HG02885 (cell line): ENCODE measurements around the gene CEP68.

Experiments
- ATAC-seq: cut with Tn5 transposase; IDR thresholded peaks from one replicate; pipeline ENCODE4 v1.9.1; 2021; ENCODE audit warnings: mild to moderate bottlenecking; ENCODE audit not compliant: unreplicated experiment, poor library complexity

CEP68 gene

DNA sequence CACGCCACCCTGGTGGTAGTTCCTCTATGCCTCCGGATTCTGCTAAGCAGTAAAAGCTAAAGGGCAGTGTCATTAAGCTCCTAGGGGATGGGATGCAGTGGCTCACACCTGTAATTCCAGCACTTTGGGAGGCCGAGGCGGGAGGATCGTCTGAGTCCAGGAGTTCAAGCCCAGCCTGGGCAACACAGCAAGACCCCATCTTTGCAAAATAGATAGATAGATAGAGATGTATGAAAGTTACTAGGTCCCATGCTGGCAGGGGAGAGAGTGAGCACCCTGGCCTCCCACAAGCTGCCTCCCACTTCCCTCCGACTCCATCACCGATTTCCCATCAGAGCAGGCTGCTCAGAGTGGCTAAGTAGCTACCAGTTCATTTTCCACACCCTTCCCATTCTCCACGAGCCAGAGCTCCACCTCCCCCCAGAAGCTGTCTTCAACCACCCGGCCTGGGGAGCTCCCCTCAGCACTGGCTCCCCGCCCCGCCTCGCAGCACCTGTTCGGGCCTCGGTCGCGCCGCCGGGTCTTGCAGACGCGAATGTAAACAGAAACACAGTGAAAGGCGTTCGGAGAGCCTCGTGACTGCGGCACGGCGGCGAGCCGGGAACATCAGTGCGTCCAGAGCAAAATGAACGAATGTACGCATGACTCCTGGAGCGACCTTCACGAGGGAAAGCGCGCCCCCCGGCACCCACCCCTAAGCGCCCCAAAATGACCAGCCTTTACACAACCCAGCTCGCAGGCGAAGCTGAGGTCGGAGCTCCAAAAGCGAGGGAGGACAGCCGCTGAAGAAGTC, 598 bp upstream of the CEP68 start:
- ATAC-seq, result peak; percentile 34

DNA sequence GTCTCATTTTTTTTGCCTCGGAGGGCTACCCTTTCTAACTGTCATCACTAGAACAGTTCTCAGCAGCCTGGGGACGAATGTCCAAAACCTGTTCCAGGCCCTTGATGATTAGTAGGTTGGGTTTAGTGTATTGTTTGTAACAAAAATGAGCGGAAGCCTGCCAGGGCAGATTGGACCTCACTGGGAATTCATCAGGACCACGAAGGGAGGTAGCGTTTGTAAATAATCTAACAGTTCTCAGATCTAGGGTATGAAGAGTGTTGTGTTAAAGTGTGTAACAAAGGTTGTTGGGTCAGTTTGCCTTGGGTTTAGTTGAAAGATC, 799 bp downstream of the CEP68 start:
- ATAC-seq, result no peak

DNA sequence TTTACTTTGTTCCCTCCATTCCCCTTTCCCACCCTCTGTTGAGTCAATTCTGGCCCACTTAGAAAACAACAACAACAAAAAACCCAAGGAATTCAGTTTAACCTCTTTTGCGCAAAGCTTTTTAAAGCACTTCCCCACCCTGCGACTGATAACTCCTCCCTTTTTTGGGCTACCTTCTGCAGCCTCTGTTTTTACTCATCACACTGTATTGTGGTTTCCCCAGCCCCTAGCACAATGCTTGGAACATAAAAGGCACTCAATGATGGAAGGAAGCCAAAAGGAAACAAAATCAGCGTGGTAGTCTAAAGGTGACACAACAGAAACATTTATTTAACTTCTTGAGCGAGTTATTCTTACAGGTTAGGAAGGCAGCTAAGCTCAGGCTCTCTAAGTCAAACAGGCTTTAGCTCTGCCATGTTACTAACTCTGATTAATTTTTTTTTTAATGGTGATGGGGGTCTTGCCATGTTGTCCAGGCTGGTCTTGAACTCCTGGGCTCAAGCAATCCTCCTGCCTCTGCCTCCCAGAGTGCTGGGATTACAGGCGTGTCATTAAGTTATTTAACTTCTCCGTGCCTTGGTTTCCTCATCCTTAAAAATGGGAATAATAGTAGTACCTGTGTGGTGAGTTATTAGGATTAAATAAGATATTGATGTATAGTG, 1.3 kb downstream of the CEP68 start:
- peak; percentile 33 for ATAC-seq

DNA sequence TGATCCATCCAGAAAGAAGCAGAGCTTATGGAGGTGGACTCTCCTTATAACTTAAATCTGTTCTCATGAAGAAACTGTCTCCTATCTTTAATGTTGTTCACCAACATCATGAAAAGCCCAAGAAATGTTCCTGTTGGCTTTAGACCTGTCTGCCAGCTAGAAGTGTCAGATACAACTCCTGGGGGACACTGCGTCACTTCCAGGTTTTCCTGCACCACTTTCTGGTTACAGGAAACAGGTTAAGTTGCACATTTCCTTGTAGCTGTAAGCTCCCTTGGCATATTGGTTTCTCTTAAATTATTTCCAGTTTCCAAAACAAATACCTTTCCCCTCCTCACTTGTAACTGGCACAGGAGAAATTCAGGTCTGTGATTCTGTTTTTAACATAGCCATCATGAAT, 2.9 kb downstream of the CEP68 start:
- no peak for ATAC-seq

DNA sequence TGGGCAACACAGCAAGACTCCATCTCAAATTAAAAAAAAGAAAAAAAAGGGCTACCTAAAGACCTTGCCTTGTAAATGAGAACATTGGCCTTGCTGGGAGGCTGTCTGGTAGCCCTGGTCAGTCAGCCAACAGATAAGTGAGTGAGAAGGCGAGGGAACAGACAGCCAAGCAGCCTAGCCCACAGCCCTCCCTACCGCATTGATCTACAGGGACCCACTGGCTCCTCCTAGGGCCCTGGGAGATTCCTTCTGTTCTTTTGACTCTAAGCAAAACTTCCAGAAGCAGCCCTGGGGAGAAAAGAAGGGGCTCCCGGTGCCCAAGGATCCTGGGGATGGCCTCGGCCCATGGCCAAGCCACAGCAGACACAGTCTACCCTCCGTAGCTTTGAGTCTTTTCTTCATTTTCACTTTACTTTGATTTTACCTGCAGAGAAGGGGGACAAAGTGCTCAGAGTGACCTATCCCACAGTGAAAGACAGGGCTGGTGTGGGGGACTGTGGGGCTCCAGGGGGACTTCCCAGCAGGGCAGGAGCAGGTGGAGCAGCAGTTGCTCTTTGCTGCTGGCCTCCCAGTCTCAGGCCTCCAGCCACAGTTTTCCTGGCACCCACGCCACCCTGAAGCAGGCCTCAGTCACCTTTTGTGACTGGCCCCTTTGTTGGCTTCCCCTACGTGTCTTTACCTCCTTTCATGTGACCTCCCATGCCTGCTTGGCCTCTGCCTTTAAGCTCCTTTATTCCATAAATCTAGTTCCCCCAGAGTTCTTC, 5.1 kb downstream of the CEP68 start:
- no peak for ATAC-seq

DNA sequence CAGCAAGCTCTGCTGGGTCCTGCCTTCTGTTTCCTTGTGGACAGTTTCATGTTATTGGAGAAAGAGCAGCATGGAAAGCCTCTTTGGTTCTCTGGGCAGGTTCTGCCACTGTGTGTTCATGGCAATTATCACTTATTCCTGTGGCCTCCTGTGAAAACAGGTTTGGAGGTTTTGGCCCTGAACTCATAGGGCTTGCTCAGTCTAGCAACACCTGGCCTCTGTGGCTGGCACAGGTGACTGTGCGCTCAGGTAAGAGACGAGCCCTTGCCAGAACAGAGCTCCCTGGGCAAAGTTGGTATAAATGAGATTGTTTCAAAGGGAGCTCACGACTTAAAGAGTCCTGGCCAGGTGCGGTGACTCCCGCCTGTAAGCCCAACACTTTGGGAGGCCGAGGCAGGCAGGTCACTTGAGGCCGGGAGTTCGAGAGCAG, 5.7 kb downstream of the CEP68 start:
- no peak for ATAC-seq

DNA sequence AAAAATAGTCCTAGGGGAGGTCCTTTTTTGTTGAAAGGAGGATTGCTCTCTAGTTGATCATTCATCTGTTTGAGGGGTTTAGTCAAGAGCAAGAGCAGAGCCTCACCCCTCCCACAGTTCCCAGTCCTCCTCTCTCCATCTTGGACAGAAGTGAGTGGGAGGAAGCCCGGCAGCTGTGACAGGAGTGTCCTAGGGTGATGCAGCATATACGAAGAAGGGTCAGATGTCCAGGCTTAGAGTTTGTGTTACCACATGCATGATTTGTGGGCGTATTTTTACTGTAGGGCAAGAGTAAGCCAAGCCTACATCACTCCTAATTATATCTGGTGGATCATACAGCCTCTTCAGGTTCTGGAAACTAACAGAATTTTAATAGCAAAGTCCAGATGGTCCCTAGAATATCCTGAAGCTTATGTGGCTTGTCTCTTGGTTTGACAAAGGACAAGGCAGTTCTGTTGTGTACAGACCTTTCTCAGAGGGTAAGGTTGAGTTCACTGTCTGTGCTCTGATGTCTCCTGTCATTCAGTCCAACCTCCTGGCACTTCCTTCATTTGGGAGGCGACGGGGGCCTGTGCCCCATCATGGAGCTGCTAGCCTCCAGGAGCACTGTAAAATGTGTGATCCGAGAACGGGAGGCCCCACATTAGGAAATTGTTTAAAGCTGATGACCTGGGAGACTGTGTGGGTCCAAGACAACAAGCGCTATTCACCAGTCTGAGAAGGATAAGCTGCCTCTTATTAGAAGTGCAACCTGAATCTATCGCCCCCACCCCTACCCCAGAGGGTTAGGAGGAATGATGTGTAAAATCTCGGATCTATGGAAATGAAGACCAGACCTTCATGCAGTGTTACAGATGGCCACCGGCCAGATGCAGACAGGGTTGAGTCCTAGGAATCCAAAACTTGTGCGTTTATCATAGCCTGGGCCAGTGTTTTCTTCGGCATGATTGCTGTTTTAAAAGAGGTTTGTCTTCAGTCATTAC, 6.9 kb downstream of the CEP68 start:
- no peak for ATAC-seq

DNA sequence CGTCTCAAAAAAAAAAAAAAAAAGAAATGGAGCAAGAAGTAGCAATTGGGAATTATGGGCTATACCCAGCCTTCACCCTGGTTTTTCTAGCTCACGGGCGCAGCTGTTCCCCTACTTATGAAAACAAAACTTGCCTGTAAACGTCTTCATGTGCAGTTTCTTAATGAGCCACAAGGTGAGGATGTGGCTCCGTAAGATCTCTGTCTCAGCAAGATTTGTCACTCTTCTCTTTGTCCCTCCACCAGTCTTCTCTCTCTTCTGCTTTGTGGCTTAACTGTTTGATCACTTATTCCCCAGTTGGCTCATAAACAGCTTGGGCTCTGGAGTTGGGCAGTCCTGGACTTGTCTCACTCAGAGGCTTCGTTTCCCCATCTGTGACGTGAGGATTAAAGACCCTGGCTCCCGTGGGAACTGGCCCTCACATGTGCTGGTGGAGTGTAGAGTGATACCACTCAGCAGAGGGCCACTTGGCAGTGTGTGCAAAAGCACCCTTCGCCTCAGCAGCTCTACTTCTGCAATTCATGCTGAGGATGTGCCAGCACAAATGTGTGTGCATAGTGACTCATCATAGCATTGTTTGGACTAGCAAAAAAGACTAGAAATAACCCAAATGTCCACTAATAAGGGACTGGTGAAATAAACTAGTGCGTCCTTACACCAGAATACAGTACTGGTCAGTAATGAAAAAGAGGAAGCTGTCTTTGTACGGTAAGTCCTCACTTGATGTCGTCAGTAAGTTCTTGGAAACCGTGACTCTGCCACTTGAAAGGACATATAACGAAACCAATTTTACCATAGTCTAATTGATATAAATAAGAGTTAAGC, 8.7 kb downstream of the CEP68 start:
- peak; percentile 84 for ATAC-seq

DNA sequence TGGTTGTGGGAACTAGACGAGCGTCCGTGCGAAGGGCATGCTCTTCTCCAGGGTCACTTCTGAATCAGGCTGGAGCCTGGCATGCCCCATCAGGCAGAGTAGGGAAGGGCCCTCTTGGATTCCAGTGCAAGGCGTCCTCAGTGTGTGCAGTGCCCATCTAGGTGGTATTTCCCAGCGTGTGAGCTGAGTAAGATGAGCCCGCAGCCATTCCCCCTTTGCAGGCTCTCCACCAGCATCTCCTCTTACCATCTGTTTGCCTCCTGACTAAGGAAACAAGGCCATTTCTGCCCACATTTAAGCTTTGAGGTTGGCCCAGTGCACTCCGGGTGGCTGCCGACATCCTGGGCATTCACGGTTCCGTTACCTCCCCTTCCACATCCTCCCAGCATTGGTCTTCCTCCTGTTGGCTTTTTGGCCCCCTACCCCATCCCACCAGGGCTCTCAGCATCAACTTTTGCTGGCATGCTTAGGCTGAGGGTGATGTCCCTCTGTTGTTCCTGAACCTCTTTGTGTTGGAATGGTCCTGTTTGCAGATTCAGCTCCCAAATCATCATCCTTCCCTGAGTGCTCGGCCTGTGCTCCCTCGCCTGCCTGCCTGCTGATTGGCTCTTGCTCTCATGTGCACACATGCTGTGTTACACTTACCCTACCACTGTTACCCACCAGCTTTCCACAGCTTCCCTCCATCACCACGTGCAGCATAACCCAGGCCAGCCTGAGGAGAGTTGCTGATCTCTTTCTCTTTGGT, 11.8 kb downstream of the CEP68 start:
- ATAC-seq, result no peak

DNA sequence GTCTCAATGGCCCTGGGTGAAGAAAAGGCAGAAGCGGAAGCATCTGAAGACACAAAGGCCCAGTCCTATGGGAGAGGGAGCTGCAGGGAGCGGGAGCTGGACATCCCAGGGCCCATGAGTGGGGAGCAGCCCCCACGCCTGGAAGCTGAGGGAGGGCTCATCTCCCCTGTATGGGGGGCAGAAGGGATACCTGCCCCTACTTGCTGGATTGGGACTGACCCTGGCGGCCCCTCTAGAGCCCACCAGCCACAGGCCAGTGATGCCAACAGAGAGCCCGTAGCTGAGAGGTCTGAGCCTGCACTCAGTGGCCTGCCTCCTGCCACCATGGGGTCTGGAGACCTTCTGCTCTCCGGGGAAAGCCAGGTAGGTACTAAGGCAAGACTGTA, 13.2 kb downstream of the CEP68 start:
- no peak for ATAC-seq

DNA sequence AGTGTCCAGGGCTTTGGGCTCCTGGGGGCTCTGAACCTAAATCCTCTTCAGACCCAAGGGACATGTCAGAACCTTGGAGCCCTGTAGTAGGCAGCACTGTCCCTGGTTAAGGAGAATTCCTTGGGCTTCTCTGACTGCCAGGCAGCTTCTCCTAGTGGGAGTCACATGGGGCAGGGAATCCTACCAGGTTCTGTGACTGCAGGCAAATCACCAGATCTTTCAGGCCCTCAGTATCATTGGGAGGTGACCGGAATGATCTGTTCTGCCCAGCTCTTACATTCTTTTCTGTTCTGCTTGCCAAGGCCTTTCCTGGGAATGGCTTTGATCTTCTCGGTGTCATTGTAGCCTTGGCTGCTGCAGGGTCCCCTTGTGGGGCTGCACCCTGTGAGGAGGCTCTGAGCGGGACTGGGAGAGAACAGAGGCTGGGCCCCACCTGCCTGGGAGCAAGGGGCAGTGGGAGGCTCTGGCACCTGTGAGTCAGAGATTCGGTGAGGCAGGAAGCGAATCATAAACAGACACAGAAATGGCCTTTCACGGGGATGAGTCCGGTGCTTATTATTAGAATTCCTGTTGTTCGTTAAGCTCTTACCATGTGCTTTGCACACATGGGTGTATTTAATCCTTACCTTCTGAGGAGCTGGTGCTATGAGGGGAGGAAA, 14.1 kb downstream of the CEP68 start:
- no peak for ATAC-seq

DNA sequence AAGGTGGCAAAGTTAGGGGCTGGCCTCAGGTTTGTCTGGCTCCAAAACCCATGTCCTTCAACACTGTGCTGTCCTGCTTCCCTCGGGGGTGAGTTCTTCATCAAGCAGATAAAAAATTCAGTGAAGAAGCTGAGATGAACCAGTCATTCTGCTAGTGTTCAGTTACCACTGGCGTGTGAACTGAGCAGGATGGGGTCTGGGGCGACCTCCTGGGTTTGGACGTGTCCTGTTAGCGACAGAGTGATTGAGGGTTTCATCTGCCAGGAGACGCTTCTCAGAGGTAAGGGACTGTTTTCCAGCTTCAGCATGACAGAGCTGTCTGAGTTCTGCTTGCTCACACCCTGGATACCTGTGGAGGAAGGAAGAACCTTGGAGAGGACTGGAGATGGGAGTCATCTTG, 14.6 kb downstream of the CEP68 start:
- no peak for ATAC-seq

DNA sequence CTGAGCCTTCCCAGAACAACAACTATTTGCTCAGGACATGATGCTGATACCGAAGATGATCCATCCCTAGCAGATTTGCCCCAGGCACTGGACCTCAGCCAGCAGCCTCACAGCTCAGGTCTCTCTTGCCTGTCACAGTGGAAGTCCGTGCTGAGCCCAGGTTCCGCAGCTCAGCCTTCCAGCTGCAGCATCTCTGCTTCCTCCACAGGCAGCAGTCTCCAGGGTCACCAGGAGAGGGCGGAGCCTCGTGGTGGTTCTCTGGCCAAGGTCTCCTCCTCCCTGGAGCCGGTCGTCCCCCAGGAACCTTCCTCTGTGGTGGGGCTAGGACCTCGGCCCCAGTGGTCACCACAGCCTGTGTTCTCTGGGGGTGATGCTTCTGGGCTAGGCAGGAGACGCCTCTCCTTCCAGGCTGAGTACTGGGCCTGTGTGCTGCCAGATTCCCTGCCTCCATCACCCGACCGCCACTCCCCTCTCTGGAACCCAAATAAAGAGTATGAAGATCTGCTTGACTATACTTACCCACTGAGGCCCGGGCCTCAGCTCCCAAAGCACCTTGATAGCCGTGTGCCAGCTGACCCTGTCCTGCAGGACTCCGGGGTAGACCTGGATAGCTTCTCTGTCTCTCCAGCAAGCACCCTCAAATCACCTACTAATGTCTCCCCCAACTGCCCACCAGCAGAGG, 15.4 kb downstream of the CEP68 start:
- ATAC-seq, result no peak

DNA sequence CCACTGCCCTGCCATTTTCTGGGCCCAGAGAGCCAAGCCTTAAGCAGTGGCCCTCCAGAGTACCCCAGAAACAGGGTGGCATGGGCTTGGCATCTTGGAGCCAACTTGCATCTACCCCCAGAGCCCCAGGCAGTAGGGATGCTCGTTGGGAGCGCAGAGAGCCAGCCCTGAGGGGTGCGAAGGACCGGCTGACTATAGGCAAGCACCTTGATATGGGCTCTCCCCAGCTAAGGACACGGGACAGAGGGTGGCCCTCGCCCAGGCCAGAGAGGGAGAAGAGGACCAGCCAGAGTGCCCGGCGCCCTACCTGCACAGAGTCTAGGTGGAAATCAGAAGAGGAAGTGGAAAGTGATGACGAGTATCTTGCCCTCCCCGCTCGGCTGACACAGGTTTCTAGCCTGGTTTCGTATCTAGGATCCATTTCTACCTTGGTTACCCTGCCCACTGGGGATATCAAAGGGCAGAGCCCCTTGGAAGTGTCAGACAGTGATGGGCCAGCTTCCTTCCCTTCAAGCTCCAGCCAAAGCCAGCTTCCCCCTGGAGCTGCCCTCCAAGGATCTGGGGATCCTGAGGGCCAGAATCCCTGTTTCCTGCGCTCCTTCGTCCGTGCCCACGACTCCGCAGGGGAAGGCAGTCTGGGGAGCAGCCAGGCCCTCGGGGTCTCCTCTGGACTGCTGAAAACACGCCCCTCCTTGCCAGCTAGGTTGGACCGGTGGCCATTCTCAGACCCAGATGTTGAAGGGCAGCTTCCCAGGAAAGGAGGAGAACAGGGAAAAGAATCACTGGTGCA, 16.2 kb downstream of the CEP68 start:
- ATAC-seq, result peak; percentile 69

DNA sequence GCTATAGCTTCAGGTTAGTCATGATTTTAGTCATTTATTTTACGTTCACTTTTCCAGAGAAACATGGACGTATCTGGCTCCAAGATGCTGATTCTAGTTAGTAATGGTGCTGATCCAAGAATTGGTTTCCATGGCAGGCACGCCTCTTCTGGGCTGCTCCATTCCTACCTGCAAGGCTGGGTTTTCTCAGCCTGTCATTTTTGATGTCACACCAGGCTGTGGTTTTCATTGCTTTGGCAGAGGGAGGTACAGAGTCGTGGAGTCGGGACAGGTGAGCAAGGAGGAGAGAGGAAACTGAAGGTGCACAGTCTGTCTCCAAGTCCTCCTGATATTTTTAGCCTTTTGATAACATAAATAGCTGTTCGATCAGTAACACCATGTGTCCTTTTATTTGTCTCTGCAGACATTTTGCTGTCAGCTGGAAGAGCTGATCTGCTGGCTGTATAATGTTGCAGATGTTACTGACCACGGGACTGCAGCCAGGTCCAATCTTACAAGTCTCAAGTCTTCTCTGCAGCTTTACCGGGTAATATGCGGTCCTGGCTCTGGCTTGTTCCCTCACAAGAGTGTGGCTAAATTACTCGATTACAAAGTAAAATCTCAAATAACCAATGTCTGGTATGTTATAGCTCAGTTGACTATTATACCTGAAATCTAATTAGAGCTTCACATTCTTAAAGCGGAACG, 17.8 kb downstream of the CEP68 start:
- no peak for ATAC-seq

DNA sequence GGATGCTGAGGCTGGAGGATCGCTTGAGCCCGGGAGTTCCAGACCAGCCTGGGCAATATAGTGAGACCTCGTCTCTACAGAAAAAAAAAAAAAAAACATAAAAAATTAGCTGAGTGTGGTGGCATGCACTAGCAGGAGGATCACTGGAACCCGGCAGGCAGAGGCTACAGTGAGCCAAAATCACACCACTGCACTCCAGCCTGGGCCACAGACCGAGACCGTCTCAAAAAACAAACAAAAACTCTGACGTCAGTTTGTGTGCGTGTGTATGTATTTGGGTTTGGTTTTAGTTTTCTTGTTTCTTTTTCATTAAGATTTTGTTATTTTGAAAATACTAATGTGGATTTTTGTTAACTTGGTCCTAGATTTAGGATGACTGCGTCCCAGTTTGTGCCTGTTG, 19.0 kb downstream of the CEP68 start:
- ATAC-seq, result no peak
